Testis (tissue), 2 donors: ENCODE measurements around the gene KCNIP3.

ENCODE experiments used
- POLR2A ChIP-seq: fragments of 450-650 bp; IDR thresholded peaks from one replicate; pipeline ENCODE4 v1.6.1; 2017; ENCODE audit warnings: antibody characterized with exemption, mild to moderate bottlenecking, moderate library complexity
- TF ChIP-seq, protein P1 (sequence below), 3 experiments: fragments of 450-650 bp in 2 of 3; fragments of 200-600 bp in 1 of 3; sonication (generic) in 1 of 3; IDR thresholded peaks; one replicate each; pipeline ENCODE4 v1.5.1; 2016 to 2019; ENCODE audit warnings: antibody characterized with exemption in 3 of 3, mild to moderate bottlenecking in 2 of 3, moderate library complexity in 1 of 3

DNA sequence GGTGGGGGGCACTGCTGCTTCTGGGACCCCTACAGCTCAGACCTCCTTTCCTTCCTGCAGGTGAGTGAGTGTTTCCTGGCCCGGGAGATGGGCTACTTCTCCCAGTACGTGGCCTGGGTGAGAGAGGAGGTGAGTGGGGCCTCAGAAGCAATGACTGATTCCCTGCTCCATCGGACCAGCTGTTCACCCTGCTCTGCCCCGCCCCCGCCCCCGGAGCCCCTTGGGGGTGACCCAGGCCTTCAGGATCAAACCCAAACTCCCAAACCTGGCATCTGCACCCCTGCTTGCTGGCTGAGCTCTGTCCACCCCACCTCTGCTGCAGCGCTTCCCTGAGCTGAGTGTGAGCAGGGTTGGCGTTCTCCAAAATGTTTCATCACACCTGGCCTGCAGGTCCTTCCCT lies 9.8 kb upstream of the KCNIP3 start:
- TF ChIP-seq, protein P1, sequence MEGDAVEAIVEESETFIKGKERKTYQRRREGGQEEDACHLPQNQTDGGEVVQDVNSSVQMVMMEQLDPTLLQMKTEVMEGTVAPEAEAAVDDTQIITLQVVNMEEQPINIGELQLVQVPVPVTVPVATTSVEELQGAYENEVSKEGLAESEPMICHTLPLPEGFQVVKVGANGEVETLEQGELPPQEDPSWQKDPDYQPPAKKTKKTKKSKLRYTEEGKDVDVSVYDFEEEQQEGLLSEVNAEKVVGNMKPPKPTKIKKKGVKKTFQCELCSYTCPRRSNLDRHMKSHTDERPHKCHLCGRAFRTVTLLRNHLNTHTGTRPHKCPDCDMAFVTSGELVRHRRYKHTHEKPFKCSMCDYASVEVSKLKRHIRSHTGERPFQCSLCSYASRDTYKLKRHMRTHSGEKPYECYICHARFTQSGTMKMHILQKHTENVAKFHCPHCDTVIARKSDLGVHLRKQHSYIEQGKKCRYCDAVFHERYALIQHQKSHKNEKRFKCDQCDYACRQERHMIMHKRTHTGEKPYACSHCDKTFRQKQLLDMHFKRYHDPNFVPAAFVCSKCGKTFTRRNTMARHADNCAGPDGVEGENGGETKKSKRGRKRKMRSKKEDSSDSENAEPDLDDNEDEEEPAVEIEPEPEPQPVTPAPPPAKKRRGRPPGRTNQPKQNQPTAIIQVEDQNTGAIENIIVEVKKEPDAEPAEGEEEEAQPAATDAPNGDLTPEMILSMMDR (IDR thresholded peaks at IDR 0.05), result no peak
- no peak for TF ChIP-seq POLR2A
